Gastrocnemius medialis (tissue), 4 donors: ENCODE data around the gene SGCD.

Experiments
- POLR2A ChIP-seq, 2 donors: fragments of 450-650 bp; IDR thresholded peaks; one replicate each; pipeline ENCODE4 v1.6.1; 2017; ENCODE audit warnings: antibody characterized with exemption in 2 of 2, mild to moderate bottlenecking in 2 of 2, moderate library complexity in 2 of 2
- TF ChIP-seq, protein P1 (sequence below), 5 experiments: fragments of 450-650 bp in 3 of 5; fragments of 200-600 bp in 2 of 5; sonication (generic) in 2 of 5; IDR thresholded peaks in 4 of 5; conservative IDR thresholded peaks in 1 of 5; 1 replicate in 4 of 5; 2 replicates in 1 of 5; pipeline ENCODE4 v1.5.1; 2016 to 2019; ENCODE audit warnings: antibody characterized with exemption in 5 of 5, mild to moderate bottlenecking in 3 of 5, moderate library complexity in 3 of 5

DNA sequence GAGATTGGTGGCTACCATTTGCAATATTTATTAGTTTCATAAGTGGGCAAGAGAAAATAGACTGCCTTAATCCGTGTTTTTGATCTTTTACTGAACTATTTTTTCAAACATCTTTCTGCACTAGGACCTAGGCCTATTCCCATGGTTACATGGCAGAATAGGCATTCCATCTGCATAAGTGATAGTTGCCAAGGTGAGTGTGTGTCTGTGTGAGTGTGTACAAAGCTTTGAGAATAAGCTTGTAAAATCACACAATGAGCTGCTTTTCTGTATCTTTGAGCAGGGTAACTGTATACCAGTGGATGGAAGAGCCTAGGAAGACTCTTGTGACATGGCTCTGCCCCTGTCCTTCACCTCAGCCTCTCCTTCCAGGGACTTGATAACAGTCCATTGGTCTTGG lies 92.7 kb downstream of the SGCD start:
- TF ChIP-seq, protein P1, sequence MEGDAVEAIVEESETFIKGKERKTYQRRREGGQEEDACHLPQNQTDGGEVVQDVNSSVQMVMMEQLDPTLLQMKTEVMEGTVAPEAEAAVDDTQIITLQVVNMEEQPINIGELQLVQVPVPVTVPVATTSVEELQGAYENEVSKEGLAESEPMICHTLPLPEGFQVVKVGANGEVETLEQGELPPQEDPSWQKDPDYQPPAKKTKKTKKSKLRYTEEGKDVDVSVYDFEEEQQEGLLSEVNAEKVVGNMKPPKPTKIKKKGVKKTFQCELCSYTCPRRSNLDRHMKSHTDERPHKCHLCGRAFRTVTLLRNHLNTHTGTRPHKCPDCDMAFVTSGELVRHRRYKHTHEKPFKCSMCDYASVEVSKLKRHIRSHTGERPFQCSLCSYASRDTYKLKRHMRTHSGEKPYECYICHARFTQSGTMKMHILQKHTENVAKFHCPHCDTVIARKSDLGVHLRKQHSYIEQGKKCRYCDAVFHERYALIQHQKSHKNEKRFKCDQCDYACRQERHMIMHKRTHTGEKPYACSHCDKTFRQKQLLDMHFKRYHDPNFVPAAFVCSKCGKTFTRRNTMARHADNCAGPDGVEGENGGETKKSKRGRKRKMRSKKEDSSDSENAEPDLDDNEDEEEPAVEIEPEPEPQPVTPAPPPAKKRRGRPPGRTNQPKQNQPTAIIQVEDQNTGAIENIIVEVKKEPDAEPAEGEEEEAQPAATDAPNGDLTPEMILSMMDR (IDR thresholded peaks at IDR 0.05 in 4 of 5, conservative IDR thresholded peaks at IDR 0.05 in 1 of 5): no peak
- TF ChIP-seq POLR2A (IDR thresholded peaks at IDR 0.05): no peak
